RWPE1 (cell line): Measurements from ENCODE around the gene ULK4.
A peak's percentile ranks its signal among the peaks of the same experiment; 100 is the strongest.
"Not testable (repeated sequence)": the region's sequence is repeated elsewhere in the genome, so short reads cannot be mapped to it uniquely, and the experiment has no call there.

ENCODE experiments used
- CTCF ChIA-PET: fragments of 350-600 bp; sonication (Branson Sonifier 250); formaldehyde crosslinking; extraction: SDS; loops from one replicate; lab custom pipeline; 2021; lab: Yijun Ruan, JAX
- POLR2A ChIA-PET: fragments of 400-600 bp; formaldehyde crosslinking; extraction: SDS; loops from one replicate; lab custom pipeline; 2020; ENCODE audit warnings: antibody characterized with exemption; ENCODE audit not compliant: low non-redundant PET; lab: Yijun Ruan, JAX
- DNase-seq: peaks from one replicate; pipeline ENCODE4 v3.0.0; 2012; ENCODE audit warnings: low spot score
- H3K27ac ChIP-seq: fragments of 450-650 bp; 2 replicates; pipeline ENCODE4 v1.5.1; 2017
- CTCF ChIP-seq: fragments of 450-650 bp; conservative IDR thresholded peaks from 2 replicates; pipeline ENCODE4 v1.5.1; 2017; ENCODE audit warnings: low read depth, mild to moderate bottlenecking

The ULK4 gene

GRCh38 chr3:41682996-41683395 is 278.9 kb downstream of the ULK4 start:
- CTCF ChIA-PET = interaction anchor here (0.7 kb wide), 1 partner anchor 465 kb away, joined by 3 read pairs; no protein-coding TSS in a partner anchor
- no peak for DNase-seq
- H3K27ac ChIP-seq = no peak overlapping the region
- POLR2A ChIA-PET = no interaction called here
- TF ChIP-seq CTCF = no peak

GRCh38 chr3:41682382-41682781 is 279.5 kb downstream of the ULK4 start:
- H3K27ac ChIP-seq = no peak overlapping the region
- TF ChIP-seq CTCF = no peak
- ChIA-PET CTCF (interaction anchor here (0.7 kb wide), 1 partner anchor 464 kb away, joined by 3 read pairs; no protein-coding TSS in a partner anchor), POLR2A (no interaction called here)
- DNase-seq = no peak

- CTCF ChIA-PET = interaction anchor here (0.6 to 0.7 kb wide), 2 partner anchors 46 to 514 kb away, joined by 3 read pairs; no protein-coding TSS in a partner anchor
- DNase-seq = peak; percentile 3
- no peak overlapping the region for H3K27ac ChIP-seq
- POLR2A ChIA-PET = no interaction called here
- no peak for TF ChIP-seq CTCF
These were observed 280.4 kb downstream of the ULK4 start for GRCh38 chr3:41681479-41681878.

GRCh38 chr3:41679374-41679773 is 282.5 kb downstream of the ULK4 start:
- CTCF ChIA-PET = no interaction called here

GRCh38 chr3:41675102-41675501 is 286.8 kb downstream of the ULK4 start:
- POLR2A ChIA-PET, CTCF ChIA-PET, DNase-seq: not testable (repeated sequence)

More at GRCh38 chr3:41679374-41679773, 282.5 kb downstream of the ULK4 start:
- no peak overlapping the region for H3K27ac ChIP-seq
- no peak for DNase-seq
- POLR2A ChIA-PET = no interaction called here
- no peak for TF ChIP-seq CTCF

GRCh38 chr3:41674449-41674848 is 287.5 kb downstream of the ULK4 start:
- CTCF ChIA-PET = no interaction called here
- DNase-seq = no peak
- no peak for TF ChIP-seq CTCF
- no peak overlapping the region for H3K27ac ChIP-seq
- POLR2A ChIA-PET = no interaction called here

More at GRCh38 chr3:41675102-41675501, 286.8 kb downstream of the ULK4 start:
- H3K27ac ChIP-seq = not testable (repeated sequence)

- CTCF ChIA-PET = no interaction called here
- no peak for TF ChIP-seq CTCF
- no peak for DNase-seq
- POLR2A ChIA-PET = no interaction called here
- no peak overlapping the region for H3K27ac ChIP-seq
These were observed 288.3 kb downstream of the ULK4 start for GRCh38 chr3:41673650-41674049.
